HG02938 (cell line): Measurements from ENCODE around the gene HMGN2.
"Not testable (repeated sequence)": the region's sequence is repeated elsewhere in the genome, so short reads cannot be mapped to it uniquely, and the experiment has no call there.

Experiments
- ATAC-seq: cut with Tn5 transposase; IDR thresholded peaks from one replicate; pipeline ENCODE4 v1.9.1; 2021; ENCODE audit warnings: mild to moderate bottlenecking, moderate library complexity; ENCODE audit not compliant: unreplicated experiment

The HMGN2 gene

GRCh38 chr1:26476958-26477357 is 4.7 kb downstream of the HMGN2 start:
- ATAC-seq, result no peak

GRCh38 chr1:26477446-26478152 is 5.4 kb downstream of the HMGN2 start:
- ATAC-seq, result no peak

- no peak for ATAC-seq
These were observed 5.9 kb downstream of the HMGN2 start for GRCh38 chr1:26478159-26478558.

- no peak for ATAC-seq
These were observed 6.7 kb downstream of the HMGN2 start for GRCh38 chr1:26478988-26479387.

- ATAC-seq, result no peak
These were observed 10.7 kb downstream of the HMGN2 start for GRCh38 chr1:26482921-26483320.

GRCh38 chr1:26483980-26484379 is 11.7 kb downstream of the HMGN2 start:
- ATAC-seq, result no peak

- no peak for ATAC-seq
These were observed 17.9 kb downstream of the HMGN2 start for GRCh38 chr1:26490155-26490554.

GRCh38 chr1:26493267-26493666 is 21.0 kb downstream of the HMGN2 start:
- no peak for ATAC-seq

- ATAC-seq, result no peak
These were observed 21.7 kb downstream of the HMGN2 start for GRCh38 chr1:26493938-26494337.

GRCh38 chr1:26496861-26497260 is 24.6 kb downstream of the HMGN2 start:
- ATAC-seq, result no peak

- ATAC-seq, result no peak
These were observed 26.7 kb downstream of the HMGN2 start for GRCh38 chr1:26498894-26499293.

GRCh38 chr1:26500488-26501175 is 28.4 kb downstream of the HMGN2 start:
- peak; percentile 53 for ATAC-seq

GRCh38 chr1:26510711-26511110 is 38.5 kb downstream of the HMGN2 start:
- ATAC-seq, result not testable (repeated sequence)

- not testable (repeated sequence) for ATAC-seq
These were observed 43.6 kb downstream of the HMGN2 start for GRCh38 chr1:26515836-26516235.

GRCh38 chr1:26516987-26517765 is 44.9 kb downstream of the HMGN2 start:
- ATAC-seq, result no peak

- no peak for ATAC-seq
These were observed 45.5 kb downstream of the HMGN2 start for GRCh38 chr1:26517766-26518049.

GRCh38 chr1:26518355-26518754 is 46.1 kb downstream of the HMGN2 start:
- no peak for ATAC-seq

- ATAC-seq, result no peak
These were observed 48.1 kb downstream of the HMGN2 start for GRCh38 chr1:26520339-26520738.

- no peak for ATAC-seq
These were observed 49.4 kb downstream of the HMGN2 start for GRCh38 chr1:26521669-26522030.

- no peak for ATAC-seq
These were observed 49.8 kb downstream of the HMGN2 start for GRCh38 chr1:26522073-26522472.

- no peak for ATAC-seq
These were observed 51.9 kb downstream of the HMGN2 start for GRCh38 chr1:26524181-26524580.
